ENCODE results near the gene CASS4.

DNA sequence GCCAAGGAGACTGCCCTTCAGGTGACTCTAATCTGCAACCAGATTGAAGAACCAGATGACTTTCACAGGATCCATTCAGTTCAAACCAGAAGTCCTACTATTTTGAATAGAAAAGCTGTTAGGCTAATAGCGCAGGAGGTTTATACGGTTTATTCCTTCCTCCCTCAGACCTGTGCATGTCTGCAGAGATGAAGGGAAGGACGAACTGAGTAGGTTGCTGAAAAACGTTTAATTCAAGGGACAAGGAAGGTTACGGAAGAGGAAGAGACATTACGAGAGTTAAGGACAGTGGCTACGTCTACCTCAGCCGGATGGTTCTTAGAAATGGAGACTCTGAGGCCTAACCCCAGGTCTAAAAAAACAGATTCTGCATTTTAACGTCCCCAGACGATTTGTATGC, 21.0 kb upstream of the CASS4 start:
- TF ChIP-seq, protein P1, sequence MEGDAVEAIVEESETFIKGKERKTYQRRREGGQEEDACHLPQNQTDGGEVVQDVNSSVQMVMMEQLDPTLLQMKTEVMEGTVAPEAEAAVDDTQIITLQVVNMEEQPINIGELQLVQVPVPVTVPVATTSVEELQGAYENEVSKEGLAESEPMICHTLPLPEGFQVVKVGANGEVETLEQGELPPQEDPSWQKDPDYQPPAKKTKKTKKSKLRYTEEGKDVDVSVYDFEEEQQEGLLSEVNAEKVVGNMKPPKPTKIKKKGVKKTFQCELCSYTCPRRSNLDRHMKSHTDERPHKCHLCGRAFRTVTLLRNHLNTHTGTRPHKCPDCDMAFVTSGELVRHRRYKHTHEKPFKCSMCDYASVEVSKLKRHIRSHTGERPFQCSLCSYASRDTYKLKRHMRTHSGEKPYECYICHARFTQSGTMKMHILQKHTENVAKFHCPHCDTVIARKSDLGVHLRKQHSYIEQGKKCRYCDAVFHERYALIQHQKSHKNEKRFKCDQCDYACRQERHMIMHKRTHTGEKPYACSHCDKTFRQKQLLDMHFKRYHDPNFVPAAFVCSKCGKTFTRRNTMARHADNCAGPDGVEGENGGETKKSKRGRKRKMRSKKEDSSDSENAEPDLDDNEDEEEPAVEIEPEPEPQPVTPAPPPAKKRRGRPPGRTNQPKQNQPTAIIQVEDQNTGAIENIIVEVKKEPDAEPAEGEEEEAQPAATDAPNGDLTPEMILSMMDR (IDR thresholded peaks at IDR 0.05) = no peak
- no peak for TF ChIP-seq POLR2A (IDR thresholded peaks at IDR 0.05)
- TF ChIP-seq POLR2AphosphoS5 (IDR thresholded peaks at IDR 0.05) = no peak
